Astrocyte (in vitro differentiated cells and primary cell): ENCODE results near the gene CNPY4.

Experiments used
- CTCF ChIP-seq: IDR thresholded peaks from 2 replicates; pipeline ENCODE4 v1.5.1; 2011; ENCODE audit warnings: low read depth, mild to moderate bottlenecking, inconsistent platforms, low read length, moderate library complexity; ENCODE audit not compliant: insufficient read depth
- EZH2 ChIP-seq: IDR thresholded peaks from 2 replicates; pipeline ENCODE4 v1.6.1; 2012; ENCODE audit warnings: mild to moderate bottlenecking, low read length, inconsistent platforms; ENCODE audit not compliant: insufficient read depth

GRCh38 chr7:100147278-100147677 lies 27.8 kb downstream of the CNPY4 start:
- TF ChIP-seq CTCF (no peak), EZH2 (no peak)
